GM19351 (cell line): Measurements from ENCODE around the gene HOXD13.

ENCODE experiments used
- ATAC-seq: cut with Tn5 transposase; IDR thresholded peaks from one replicate; pipeline ENCODE4 v1.9.1; 2021; ENCODE audit warnings: mild to moderate bottlenecking, moderate library complexity; ENCODE audit not compliant: unreplicated experiment

The HOXD13 gene

GRCh38 chr2:176093145-176093897 is 800 bp downstream of the HOXD13 start:
- ATAC-seq: no peak

- ATAC-seq: no peak
Observed at GRCh38 chr2:176093898-176094249, 1.4 kb downstream of the HOXD13 start.

GRCh38 chr2:176094349-176094748 is 1.8 kb downstream of the HOXD13 start:
- no peak for ATAC-seq

- ATAC-seq: no peak
Observed at GRCh38 chr2:176095421-176095820, 2.9 kb downstream of the HOXD13 start.

GRCh38 chr2:176096243-176096985 is 3.9 kb downstream of the HOXD13 start:
- ATAC-seq: no peak

GRCh38 chr2:176096986-176097819 is 4.7 kb downstream of the HOXD13 start:
- peak; percentile 91 for ATAC-seq

- no peak for ATAC-seq
Observed at GRCh38 chr2:176097820-176098365, 5.4 kb downstream of the HOXD13 start.

- ATAC-seq: no peak
Observed at GRCh38 chr2:176098366-176099158, 6.0 kb downstream of the HOXD13 start.

GRCh38 chr2:176099159-176099727 is 6.7 kb downstream of the HOXD13 start:
- ATAC-seq: no peak

- ATAC-seq: no peak
Observed at GRCh38 chr2:176099728-176100546, 7.4 kb downstream of the HOXD13 start, which contains the start of gene HOXD12. Gene HOXD12 (plus strand): TSS chr2:176099795. CDS start chr2:176099802, 7 bp downstream.

GRCh38 chr2:176100547-176101140 is 8.1 kb downstream of the HOXD13 start:
- ATAC-seq: no peak

GRCh38 chr2:176101216-176101830 is 8.8 kb downstream of the HOXD13 start:
- ATAC-seq: no peak

GRCh38 chr2:176101842-176102241 is 9.3 kb downstream of the HOXD13 start:
- ATAC-seq: no peak

- no peak for ATAC-seq
Observed at GRCh38 chr2:176102309-176102866, 9.9 kb downstream of the HOXD13 start.

GRCh38 chr2:176103194-176103593 is 10.7 kb downstream of the HOXD13 start:
- ATAC-seq: no peak

GRCh38 chr2:176103742-176104315 is 11.3 kb downstream of the HOXD13 start:
- ATAC-seq: no peak

GRCh38 chr2:176104316-176105077 is 12.0 kb downstream of the HOXD13 start:
- no peak for ATAC-seq
